Measurements from ENCODE around the gene RFX7. TPM values are rescaled to one million over a fixed set of nuclear protein-coding genes. Genes with fewer than 3 reads are reported as not detected.
A peak's percentile ranks its signal among the peaks of the same experiment; 100 is the strongest.

RFX7 gene
- total RNA-seq, 1 experiment from 2014 or later, result 18.1 TPM

GRCh38 chr15:56233549-56233948 lies 10.1 kb downstream of the RFX7 start:
- ChIA-PET POLR2A (no interaction called here), CTCF (no interaction called here), RAD21 (ENCODE audit: low non-redundant PET in 1 of 2, low total read pairs in 2 of 2, uncharacterized antibody in 2 of 2, unreplicated experiment in 2 of 2) (no interaction called here)
- Histone ChIP-seq H3K9me3 (ENCODE audit: control insufficient read depth in 1 of 2, insufficient read depth in 1 of 2, low read depth in 1 of 2, low read length in 2 of 2) (peaks cover 3 to 7% of the 10 kb centered on the region in 2 experiments; a peak in 3 of 4 replicates), H4K20me1 (ENCODE audit: insufficient read depth) (no peaks in the 10 kb centered on the region), H3K79me2 (ENCODE audit: insufficient read depth, low read length) (peaks cover 54% of the 10 kb centered on the region), H3K36me3 (ENCODE audit: control insufficient read depth in 1 of 2, insufficient read depth in 2 of 2, low read length in 2 of 2) (peaks cover 0 to 16% of the 10 kb centered on the region in 2 experiments; a peak in 1 of 4 replicates), H3K27me3 (ENCODE audit: insufficient read depth, low read length) (no peaks in the 10 kb centered on the region), H3K9ac (ENCODE audit: low read length) (no peak overlapping the region), H2AFZ (ENCODE audit: low read depth, low read length, poor library complexity, severe bottlenecking) (no peak overlapping the region), H3K27ac (ENCODE audit: low read depth, low read length) (no peak overlapping the region), H3K4me2 (ENCODE audit: low read length) (no peak overlapping the region), H3K4me3 (replicated peaks in 1 of 2; ENCODE audit: low read depth in 1 of 2, low read length in 2 of 2) (no peak overlapping the region), H3K9me2 (ENCODE audit: insufficient read depth) (no peaks in the 10 kb centered on the region), H3K4me1 (ENCODE audit: control insufficient read depth in 1 of 2, insufficient read depth in 2 of 2, low read length in 2 of 2) (no peaks in the 10 kb centered on the region)
- no peak for DNase-seq (ENCODE audit: low read depth, low spot score)
- TF ChIP-seq SP1 (IDR thresholded peaks at IDR 0.05; ENCODE audit: low read depth) (no peak), REST (IDR thresholded peaks at IDR 0.05; ENCODE audit: low read depth) (no peak), POLR2AphosphoS5 (IDR thresholded peaks at IDR 0.05; ENCODE audit: low read depth, low read length) (no peak), SRF (IDR thresholded peaks at IDR 0.05; ENCODE audit: low read depth) (no peak), YY1 (IDR thresholded peaks at IDR 0.05; ENCODE audit: extremely low read depth, insufficient replicate concordance, low read depth, low read length) (no peak), ZFX (IDR thresholded peaks at IDR 0.05) (no peak), EZH2 (IDR thresholded peaks at IDR 0.05) (no peak)
- intact Hi-C loops (cut with micrococcal nuclease), result no loop called here
- ATAC-seq, result no peak
- no TSS peak for BruUV-seq (replicated peaks)

DNA sequence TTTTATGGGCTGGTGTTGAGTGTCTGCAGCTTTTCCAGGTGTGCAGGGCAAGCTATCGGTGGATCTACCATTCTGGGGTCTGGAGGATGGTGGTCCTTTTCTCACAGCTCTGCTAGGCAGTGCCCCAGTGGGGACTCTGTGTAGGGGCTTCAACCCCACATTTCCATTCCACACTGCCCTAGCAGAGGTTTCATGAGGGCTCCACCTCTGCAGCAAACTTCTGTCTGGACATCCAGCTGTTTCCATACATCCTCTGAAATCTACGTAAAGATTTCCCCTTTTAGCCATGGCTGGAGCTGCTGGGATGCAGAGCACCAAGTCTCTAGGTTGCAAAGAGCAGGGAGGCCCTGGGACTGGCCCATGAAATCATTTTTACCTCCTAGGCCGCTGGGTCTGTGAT lies 11.6 kb downstream of the RFX7 start:
- CTCF ChIA-PET, result no interaction called here
- H3K27me3 ChIP-seq (ENCODE audit: insufficient read depth, low read length), result no peaks in the 10 kb centered on the region
- no peak overlapping the region for H3K27ac ChIP-seq (ENCODE audit: low read depth, low read length)
- H3K4me1 ChIP-seq (ENCODE audit: control insufficient read depth in 1 of 2, insufficient read depth in 2 of 2, low read length in 2 of 2), result no peaks in the 10 kb centered on the region
- H3K36me3 ChIP-seq (ENCODE audit: control insufficient read depth in 1 of 2, insufficient read depth in 2 of 2, low read length in 2 of 2), result peaks cover 0 to 16% of the 10 kb centered on the region in 2 experiments; a peak in 1 of 4 replicates
- no peaks in the 10 kb centered on the region for H4K20me1 ChIP-seq (ENCODE audit: insufficient read depth)
- H3K79me2 ChIP-seq (ENCODE audit: insufficient read depth, low read length), result peaks cover 39% of the 10 kb centered on the region
- TF ChIP-seq TCF7L2 (IDR thresholded peaks at IDR 0.05; ENCODE audit: borderline replicate concordance, extremely low read depth, insufficient read depth, insufficient read length) (no peak), CBX3 (IDR thresholded peaks at IDR 0.05; ENCODE audit: low read depth) (peak; percentile 48; the same call in 1 of the 2 replicates)
- H2AFZ ChIP-seq (ENCODE audit: low read depth, low read length, poor library complexity, severe bottlenecking), result no peak overlapping the region
- no peak overlapping the region for H3K9ac ChIP-seq (ENCODE audit: low read length)
- no peak for ATAC-seq
- intact Hi-C loops (cut with micrococcal nuclease), result no loop called here
- no peak overlapping the region for H3K4me2 ChIP-seq (ENCODE audit: low read length)
- H3K4me3 ChIP-seq (replicated peaks in 1 of 2; ENCODE audit: low read depth in 1 of 2, low read length in 2 of 2), result no peak overlapping the region
- DNase-seq (ENCODE audit: low read depth, low spot score), result no peak
- POLR2A ChIA-PET, result no interaction called here
- RAD21 ChIA-PET (ENCODE audit: low non-redundant PET in 1 of 2, low total read pairs in 2 of 2, uncharacterized antibody in 2 of 2, unreplicated experiment in 2 of 2), result no interaction called here
- BruUV-seq (replicated peaks), result no TSS peak
- no peaks in the 10 kb centered on the region for H3K9me2 ChIP-seq (ENCODE audit: insufficient read depth)
- peaks cover 3 to 7% of the 10 kb centered on the region in 2 experiments; a peak in 3 of 4 replicates for H3K9me3 ChIP-seq (ENCODE audit: control insufficient read depth in 1 of 2, insufficient read depth in 1 of 2, low read depth in 1 of 2, low read length in 2 of 2)
